NCI-H1092 treated with DMSO at 0.1 percent for 48 hours (cell line): ENCODE results near the gene TMEM134.
"Not testable (repeated sequence)": the region's sequence is repeated elsewhere in the genome, so short reads cannot be mapped to it uniquely, and the experiment has no call there.

Source experiments
- DNase-seq: peaks from one replicate; lab custom pipeline; 2025; lab: John Stamatoyannopoulos, UW

Gene TMEM134

DNA sequence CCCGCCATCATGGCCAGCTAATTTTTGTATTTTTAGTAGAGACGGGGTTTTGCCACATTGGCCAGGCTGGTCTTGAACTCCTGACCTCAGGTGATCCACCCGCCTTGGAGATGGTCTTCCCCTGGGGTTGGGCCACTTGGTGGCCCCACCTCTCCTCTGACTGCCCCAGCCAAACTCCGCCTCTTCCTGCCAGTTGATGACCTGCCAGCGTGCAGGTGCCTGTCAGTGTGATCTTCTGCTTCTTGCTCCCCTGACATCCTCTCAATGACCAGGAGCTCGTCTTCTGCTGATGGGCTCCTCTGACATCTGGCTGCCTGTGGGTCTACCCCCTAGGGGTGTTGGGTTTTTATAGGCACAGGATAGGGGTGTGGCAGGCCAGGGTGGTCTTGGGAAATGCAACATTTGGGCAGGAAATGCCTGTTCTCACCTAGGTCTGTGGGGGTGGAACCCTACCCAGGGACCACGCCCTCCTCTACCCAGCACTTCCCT, 16.9 kb upstream of the TMEM134 start:
- DNase-seq = not testable (repeated sequence)

DNA sequence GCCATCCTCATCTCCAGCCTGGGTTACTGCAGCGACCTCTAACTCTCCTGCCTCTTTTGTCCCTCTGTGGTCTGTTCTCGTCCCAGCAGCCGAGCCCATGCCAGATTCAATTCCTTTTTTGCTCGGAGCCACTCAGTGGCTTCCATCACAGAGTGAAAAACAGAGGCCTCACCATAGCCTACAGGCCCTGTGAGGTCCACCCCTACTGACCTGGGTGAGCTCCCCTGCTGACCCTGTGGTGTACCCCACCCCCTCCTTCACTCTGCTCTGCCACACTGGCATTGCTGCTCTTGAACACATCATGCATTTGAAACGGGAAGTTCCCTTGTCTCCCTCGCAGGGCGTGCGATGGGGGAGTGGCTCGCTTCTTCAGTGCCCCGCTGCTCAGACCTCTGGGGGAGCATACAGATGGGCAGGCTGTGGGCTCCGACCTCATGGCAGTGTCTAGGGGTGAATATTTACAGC, 15.8 kb upstream of the TMEM134 start:
- no peak for DNase-seq

DNA sequence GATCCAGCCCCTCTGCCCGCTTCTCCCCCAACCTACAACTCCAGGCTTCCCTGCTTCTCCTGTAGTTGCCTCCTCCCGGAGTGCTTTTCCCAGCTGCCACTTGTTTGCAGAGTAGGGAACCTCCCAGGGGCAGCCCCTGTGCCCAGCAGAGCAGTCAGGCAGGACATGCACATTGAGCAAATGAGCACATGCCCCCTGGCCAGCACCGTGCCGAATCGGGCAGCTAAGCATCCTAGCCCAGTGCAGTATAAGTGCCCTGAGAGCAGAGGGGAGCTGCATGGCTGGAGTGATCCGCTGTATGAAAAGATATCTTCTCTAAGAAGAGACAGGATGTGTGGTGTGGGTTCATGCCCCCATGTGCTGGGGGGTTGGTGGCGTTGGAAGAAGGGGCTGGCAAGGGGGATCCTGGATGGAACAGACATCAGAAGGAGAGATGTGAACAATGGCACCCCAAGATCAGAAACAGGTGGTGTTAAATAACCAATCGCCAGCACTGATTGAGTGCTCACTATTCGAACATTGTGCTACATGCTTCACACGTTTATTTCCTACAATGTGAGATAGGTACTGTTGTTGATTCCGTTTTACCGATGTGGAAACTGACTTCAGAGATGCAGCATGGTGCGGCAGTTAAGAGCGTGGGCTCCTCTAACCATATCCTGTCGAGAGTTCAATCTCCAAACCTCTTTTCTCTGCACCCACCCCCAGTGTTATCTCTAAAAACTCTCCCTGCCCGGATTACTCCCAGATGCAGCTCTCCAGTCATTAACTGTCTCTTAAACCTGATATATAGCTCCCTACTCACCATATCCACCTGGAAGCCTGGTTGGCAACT, 15.0 kb upstream of the TMEM134 start:
- no peak for DNase-seq

DNA sequence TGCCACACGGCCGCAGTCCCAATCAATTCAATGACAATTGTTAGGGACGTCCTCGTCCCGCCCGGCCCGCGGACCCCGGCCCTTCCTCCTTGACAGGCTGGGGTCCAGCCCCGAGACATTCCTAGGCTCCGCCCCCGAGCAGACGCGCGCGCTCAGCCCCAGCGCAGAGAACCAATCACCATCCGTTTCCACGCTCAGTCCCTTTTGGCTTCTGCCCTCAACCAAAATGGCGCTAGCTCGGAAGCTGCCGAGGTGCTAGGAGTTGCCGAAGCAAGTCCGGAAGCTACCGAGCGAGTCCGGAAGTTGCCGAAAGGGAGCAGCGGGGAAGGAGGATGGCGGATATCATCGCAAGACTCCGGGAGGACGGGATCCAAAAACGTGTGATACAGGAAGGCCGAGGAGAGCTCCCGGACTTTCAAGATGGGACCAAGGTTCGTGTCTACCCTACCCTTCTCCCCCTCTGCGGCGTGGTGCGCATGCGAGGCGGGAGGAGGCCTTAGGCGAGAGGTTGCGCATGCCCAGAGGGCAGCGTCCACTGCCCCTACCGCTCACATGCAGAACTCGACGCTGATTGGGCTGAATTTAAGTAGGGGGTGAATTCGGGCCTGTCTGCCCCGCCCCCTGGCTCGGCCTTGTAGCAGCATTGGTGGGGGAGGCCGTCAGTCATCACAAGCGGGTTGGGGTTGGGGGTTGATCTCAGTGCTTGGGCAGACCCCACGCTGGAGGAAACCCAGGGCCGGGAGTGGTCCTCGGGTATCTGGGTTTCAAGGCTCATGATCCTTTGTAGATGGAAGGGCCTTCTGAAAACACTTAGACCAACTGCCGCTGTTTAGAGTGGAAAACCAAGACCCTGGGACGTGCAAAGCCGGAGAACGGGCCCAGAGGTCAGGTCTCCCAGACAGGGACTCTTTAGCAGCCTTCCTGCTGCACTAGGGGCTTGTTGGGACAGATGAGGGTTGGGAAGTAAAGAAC, 14.1 kb upstream of the TMEM134 start, which contains the start of gene AIP:
Gene AIP (plus strand): TSS at position 200 of the 972 bp plus-strand sequence. CDS start 133 bp downstream, at position 333.
- DNase-seq = peak; percentile 99

DNA sequence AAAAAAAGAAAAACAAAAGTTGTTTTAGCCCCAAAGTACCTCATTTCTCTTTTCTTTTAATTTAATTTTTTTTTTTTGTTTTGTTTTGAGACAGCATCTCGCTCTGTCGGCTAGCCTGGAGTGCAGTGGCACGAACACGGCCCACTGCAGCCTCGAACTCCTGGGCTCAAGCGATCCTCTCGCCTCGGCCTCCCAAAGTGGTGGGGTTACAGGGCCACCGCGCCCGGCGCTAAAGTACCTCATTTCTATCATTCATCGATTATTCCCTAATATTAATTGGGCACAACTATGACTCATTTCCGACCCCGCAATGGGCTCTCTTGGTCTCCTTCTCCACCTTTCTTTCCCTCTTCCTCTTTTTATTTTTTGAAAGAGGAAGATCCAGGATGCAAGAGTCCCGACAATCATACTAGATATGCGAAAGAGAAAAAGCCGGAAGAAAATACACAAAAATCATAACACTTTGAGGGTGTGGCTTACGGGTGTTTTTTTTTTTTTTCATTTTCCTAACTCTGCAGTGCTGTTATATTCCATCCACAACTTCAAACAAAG, 13.3 kb upstream of the TMEM134 start:
- DNase-seq = no peak

DNA sequence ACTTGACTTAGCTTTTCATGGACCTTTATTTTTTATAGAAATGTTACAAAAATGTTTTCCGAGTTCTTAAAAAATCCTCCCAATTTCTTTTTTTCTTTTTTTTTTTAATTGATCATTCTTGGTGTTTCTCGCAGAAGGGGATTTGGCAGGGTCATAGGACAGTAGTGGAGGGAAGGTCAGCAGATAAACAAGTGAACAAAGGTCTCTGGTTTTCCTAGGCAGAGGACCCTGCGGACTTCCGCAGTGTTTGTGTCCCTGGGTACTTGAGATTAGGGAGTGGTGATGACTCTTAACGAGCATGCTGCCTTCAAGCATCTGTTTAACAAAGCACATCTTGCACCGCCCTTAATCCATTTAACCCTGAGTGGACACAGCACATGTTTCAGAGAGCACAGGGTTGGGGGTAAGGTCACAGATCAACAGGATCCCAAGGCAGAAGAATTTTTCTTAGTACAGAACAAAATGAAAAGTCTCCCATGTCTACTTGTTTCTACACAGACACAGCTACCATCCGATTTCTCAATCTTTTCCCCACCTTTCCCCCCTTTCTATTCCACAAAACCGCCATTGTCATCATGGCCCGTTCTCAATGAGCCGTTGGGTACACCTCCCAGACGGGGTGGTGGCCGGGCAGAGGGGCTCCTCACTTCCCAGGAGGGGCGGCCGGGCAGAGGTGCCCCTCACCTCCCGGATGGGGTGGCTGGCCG, 8.4 kb upstream of the TMEM134 start:
- not testable (repeated sequence) for DNase-seq

DNA sequence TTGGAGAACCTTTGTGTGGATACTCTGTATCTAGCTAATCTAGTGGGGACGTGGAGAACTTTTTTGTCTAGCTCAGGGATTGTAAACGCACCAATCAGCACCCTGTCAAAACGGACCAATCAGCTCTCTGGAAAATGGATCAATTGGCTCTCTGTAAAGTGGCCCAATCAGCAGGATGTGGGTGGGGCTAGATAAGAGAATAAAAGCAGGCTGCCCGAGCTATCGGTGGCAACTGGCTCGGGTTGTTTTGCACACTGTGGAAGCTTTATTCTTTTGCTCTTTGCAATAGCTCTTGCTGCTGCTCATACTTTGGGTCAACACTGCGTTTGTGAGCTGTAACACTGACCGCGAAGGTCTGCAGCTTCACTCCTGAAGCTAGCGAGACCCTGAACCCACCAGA, 7.6 kb upstream of the TMEM134 start:
- DNase-seq = not testable (repeated sequence)

DNA sequence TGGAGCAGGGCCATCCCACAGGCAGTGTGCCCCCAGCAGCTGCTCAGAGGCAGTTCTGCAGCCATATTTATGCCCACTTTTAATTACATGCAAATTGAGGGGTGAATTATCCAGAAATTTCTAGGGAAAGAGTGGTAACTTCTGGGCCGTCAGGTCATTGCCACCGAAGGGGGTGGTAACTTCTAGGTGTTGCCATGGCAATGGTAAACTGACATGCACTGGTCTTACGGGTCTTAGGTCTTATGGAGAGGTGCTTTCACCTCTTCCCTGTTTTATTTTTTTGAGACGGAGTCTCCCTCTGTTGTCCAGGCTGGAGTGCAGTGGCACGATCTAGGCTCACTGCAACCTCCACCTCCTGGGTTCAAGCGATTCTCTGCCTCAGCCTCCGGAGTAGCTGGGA, 3.8 kb upstream of the TMEM134 start:
- no peak for DNase-seq

DNA sequence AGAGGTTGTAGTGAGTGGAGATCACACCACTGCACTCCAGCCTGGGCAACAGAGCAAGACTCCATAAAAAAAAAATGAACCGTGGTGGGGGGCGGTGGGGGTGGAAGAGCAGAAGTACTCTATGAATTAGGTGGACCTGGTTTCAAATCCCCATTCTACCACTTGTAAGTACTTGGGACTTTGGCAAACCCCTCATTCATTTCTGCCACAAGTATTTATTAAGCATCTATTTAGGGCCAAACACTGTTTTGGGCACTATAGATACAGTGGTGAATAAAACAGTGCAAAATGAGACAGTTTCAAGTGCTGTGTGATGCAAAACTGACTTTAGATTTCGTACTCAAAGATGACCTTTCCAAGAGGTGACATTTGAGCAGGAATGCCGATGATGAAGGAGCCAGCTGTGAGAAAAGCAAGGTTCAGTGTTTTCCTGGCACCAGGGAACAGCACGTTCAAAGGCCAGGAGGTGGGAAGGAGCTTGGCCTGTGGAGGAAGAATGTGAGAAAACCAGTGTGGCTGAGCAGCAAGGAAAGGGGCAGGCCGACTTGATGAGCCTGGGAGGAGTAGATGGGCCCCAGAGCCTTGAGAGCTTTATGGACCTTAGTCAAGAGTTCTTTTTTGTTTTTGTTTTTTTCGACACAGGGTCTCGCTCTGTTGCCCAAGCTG, 1.4 kb upstream of the TMEM134 start:
- no peak for DNase-seq

DNA sequence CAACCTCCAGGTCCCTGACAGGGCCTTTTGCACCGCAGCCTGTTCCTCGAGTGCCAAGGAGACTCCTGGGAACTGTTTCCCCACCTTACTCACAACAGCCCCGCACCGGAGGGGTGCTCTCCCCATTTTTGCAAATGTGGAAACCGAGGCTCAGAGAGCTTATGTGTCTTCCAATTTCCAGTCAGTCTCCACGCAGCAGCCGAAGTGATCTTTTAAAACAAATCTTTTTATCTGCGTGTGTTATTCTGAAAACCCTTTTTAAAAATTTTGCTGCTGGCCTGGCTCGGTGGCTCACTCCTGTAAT, 409 bp upstream of the TMEM134 start:
- DNase-seq = no peak

DNA sequence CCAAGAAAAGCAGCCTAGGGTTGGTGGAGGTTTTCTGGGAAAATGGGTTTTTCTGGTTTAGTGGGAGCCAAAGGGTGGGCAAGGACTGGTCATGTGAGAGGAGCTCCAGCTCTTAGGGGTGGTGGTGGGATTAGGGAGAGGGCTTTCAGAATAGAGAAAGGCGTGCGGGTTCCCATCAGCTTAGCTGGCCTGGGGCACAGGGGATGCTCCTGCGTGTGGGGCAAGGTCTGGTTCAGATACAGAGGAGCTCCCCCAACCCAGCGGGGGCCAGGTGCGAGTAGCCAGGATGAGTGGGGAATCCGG, 644 bp downstream of the TMEM134 start:
- no peak for DNase-seq

DNA sequence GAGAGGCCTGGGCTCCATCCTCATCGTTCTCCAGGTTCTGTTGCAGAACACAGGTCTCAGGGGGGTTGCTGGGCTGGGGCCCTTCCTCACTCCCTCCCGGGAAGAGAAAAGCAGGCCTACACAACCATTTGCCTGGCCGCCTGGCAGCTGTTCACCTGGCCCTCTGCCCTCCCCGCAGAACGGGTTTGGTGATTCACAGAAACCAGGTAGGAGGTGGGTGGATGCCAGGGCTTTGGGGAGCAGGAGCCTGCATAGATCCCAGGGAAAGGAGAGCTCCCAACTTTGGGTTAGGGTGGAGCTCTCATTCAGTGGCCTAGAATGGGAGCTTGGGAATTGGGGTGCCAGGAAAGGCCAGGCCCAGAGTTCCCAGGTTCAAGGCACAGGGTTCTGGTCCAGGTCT, 995 bp downstream of the TMEM134 start:
- peak; percentile 12 for DNase-seq

DNA sequence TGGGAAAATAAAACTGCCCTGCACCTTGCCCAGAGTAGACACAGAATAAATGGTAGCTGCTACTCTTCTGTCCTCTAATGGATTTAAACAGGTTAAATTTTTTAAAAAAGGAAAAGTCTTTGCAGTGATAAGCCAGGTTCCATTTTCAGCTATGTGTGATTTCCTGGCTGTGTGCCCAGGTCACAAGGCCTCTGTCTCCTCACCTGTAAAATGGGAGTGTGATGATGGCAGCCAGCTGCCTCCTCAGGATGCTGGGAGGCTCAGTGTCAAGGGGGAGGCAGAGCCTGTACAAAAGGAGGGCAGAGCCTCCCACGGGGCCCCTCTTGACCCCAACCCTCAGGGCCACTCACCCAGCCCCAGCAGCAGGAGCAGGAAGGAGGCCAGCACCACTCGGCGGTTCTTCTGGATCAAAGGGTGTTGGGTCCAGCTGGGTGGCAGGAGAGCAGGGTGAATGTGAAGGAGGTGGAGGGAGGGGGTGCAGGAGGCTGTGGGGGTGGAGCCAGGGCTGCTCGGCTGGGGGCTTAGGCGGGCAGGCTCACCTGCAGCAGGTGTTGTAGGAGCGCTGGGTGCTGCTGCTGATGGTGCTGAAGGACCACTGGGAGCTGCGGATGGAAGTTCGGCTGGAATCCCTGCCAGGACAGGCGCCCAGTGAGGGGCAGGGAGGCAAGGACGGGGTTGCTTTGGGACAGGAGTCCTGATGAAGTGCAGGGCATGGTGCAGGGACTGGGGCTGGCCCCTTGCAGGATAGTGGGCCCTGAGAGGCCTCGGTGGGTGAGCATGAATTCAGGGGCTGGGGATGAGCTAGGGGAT, 1.9 kb downstream of the TMEM134 start:
- DNase-seq = no peak

DNA sequence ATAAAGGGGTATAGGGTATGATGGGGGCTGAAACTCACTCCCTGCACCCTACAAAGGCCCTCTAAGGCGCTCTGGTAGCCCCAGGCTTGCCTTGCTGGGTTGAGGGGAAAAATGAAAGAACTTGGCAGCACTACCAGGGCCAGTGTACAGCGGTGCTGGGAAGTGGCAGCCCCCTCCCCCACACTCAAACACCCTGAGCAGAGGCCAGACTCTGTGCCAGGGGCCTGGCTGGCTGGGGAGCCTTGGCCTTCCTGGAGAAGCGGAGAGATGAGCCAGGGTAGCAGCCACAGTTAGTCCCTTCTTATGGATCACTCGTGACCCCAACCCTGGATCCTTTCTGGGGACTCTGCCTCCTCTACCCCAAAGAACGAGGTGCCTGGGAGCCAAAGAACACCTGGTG, 2.7 kb downstream of the TMEM134 start:
- DNase-seq = no peak

DNA sequence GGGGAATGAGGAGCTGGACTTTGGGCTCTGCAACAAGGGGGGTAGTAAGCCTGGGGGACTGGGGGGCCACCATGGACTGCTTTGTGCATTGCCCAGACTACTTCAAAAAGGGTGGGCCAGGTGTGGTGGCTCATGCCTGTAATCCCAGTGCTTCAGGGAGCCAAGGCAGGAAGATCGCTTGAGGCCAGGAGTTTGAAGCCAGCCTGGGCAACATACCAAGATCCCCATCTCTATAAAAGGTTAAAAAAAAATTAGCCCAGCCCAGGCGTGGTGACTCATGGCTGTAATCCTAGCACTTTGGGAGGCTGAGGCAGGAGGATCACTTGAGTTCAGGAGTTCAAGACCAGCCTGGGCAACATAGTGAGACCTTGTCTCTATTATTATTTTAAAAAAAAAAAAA, 3.5 kb downstream of the TMEM134 start:
- DNase-seq = not testable (repeated sequence)

DNA sequence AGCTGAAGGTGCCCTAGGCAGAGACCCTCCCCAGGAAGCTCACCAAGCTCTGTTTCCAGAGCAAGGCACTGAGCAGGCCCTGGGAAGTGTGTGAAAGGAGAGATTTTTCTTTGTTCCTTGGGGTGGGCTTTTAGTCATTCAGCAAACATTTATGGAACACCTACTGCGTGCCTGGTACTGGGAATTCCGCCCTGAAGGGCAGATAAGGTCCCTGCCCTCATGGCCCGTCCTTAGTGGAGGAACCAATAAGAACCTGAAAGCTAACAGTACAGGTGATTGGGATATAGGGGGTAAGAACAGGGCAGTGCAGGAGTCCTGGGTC, 3.9 kb downstream of the TMEM134 start:
- DNase-seq = no peak

DNA sequence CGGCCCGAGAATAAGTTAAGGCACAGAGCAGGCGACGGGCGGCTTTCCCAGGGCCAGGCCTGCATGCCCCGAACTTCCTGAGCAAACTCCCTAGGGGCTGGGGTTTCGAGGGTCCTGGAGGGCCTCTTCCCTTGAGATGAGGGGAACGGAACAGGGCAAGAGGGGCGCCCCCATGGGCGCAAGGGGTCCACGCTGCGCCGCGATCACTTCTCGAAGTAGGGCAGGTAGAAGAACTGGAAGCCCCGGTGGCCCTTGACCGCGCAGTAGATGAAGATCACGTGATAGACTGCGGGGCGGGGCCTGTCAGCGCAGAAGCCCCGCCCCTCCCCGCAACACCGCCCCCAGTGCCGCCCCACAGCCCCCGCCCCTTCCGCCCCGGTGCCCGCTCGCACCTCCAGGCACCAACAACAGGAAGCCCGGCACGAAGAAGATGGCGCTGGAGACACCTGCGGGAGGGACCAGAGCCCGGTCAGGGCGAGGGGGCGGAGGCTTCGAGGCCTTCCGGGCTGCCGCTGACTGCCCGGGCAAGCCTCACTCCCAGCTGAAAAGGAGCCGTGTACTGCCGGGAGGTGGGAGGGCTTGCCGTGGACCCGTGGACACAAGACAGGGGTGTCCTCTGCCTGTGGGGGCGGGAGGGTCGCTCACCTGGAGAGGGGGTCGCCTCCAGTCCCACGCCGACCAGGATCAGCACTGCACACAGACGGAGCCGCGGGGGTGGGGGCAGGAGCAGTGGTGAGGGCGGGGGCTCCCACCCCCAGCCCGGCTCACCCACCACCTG, 4.5 kb downstream of the TMEM134 start:
- DNase-seq = peak; percentile 88

DNA sequence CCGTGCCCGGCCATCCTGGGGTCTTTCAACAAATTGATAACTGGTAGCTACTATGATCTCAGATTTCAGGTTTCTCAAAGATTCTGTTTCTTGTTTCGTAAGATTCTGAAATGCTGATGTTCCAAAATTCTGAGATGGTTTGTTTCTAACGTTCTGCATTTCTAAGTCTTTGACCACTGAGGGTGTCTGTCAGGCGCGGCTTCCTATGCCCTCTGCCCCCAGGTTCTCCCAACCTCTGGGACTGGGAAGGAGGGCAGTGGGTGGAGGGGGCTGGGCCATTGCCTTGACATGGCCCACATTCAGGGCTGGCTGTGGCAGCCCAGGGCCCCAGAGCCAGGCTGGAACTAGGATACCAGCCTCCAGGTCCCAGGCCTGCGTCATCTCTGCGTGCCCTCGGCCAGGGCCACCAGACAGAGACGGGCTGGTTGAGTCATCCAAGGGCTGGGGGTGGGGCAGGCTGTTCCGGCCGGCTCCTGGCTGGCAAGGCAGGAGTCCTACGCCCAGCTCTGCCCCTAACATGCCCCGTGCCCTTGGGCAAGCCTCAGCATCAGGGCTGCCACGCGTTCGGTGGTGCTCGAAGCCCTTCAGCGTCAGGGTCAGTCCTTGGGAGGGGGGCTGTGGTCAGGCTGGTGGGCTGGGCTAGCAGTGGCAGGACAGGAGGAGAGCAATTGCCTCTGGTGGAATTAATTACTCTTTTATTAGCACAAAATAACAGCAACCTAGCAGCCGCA, 5.2 kb downstream of the TMEM134 start:
- no peak for DNase-seq

DNA sequence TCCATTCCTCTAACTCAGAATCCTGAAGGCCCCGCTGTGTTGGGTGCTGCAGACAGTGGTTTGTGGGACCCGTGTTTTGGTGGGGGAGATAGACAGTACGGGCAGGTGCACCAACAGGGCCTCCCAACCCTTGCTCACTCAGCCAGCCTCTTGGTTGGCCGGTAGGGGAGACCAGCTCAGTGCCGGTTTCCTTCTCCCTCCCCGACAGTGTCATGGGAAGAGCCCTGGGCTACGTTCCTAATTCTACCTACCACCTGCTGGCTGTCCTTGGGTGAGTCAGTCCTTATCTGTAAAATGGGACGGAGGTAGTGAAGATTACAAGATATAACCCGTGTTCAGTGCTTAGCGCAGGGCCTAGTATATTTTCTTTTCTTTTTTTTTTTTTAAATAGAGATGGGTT, 5.9 kb downstream of the TMEM134 start:
- DNase-seq = no peak
